Measurements from ENCODE around the gene KIAA1755.

DNA sequence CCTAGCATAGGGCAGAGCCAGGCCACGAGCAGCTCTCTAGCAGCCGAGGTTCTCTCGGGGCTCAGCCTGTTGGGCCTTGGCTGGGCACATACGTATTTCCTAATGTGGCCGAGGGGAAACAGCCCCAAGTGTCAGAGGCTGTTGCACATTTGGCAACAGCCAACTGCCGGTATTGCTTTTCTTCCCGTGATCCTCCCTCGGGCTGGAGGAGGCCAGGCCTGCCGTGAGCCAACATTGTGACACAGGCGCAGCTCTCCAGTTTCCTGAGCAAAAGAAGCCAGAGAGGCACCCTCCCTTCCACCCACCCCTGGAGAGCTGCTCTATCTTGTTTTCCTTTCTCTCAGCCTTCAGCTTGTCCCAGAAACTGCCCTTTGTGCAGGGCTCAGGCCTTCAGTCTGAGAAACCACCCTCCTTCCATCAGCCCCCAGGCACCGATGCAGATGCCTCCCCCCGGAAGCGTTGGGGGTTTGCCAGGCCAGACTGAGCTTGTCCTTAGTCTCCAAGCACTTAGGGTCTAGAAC is 38.3 kb upstream of the KIAA1755 start:
- no peak for TF ChIP-seq POLR2A (IDR thresholded peaks at IDR 0.05)
- TF ChIP-seq, protein P1, sequence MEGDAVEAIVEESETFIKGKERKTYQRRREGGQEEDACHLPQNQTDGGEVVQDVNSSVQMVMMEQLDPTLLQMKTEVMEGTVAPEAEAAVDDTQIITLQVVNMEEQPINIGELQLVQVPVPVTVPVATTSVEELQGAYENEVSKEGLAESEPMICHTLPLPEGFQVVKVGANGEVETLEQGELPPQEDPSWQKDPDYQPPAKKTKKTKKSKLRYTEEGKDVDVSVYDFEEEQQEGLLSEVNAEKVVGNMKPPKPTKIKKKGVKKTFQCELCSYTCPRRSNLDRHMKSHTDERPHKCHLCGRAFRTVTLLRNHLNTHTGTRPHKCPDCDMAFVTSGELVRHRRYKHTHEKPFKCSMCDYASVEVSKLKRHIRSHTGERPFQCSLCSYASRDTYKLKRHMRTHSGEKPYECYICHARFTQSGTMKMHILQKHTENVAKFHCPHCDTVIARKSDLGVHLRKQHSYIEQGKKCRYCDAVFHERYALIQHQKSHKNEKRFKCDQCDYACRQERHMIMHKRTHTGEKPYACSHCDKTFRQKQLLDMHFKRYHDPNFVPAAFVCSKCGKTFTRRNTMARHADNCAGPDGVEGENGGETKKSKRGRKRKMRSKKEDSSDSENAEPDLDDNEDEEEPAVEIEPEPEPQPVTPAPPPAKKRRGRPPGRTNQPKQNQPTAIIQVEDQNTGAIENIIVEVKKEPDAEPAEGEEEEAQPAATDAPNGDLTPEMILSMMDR (IDR thresholded peaks at IDR 0.05), result no peak
